ENCODE measurements around the gene POLN.

The POLN gene

DNA sequence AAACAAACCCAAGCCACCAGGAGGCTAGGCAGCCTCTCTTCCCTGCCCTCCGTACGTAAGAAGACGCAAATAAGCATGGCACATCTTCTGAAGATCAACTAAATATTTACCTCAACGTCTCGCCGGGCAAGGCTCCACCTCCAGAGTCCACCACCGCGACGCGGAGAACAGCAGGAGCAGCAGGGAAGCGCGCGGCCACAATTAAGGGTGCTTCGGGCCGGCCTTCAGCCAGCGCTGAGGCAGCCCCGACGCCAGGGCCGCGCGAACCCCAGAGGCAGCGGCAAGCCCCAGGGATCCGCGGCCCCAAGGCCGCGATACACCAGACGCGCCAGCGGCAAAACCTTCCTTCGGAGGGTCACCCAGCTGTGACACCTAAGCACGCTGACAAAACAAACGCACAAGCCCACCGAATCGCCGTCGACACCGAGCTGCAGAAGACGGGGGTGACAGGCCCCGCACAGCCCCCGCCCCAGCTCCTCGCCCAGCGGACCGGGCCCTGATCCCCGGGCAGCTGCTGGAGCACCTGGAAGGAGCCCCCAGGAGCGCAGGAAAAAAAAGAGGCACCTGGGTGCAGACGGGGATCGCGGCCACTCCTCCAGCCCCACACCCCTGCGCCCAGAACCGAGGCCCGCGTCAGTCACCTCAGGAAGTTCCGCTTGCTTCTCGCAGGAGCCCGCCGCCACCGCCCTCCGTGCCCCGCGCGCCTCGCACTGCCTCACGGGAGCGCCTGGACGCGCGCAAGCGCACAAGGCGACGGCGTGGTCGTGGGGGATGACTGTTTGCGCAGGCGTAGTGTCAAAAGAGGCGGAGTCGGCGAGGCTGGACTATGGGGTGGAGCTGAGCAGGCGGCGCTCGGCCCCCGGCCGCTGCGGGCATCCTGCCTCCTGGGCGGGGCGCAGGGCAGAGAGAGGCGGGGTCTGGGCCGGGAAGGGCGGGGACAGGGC is at the start of gene POLN, which contains the start of gene HAUS3:
POLN (minus strand) TSS at position 712 of the 944 bp plus-strand sequence. CDS start 12,890 bp downstream, outside the sequence.
HAUS3 (minus strand) TSS at position 712 of the 944 bp plus-strand sequence. CDS start 1,175 bp downstream, outside the sequence.
- DNase-seq (ENCODE audit: low read depth in 2 of 2): peak; percentile 98 to 99

DNA sequence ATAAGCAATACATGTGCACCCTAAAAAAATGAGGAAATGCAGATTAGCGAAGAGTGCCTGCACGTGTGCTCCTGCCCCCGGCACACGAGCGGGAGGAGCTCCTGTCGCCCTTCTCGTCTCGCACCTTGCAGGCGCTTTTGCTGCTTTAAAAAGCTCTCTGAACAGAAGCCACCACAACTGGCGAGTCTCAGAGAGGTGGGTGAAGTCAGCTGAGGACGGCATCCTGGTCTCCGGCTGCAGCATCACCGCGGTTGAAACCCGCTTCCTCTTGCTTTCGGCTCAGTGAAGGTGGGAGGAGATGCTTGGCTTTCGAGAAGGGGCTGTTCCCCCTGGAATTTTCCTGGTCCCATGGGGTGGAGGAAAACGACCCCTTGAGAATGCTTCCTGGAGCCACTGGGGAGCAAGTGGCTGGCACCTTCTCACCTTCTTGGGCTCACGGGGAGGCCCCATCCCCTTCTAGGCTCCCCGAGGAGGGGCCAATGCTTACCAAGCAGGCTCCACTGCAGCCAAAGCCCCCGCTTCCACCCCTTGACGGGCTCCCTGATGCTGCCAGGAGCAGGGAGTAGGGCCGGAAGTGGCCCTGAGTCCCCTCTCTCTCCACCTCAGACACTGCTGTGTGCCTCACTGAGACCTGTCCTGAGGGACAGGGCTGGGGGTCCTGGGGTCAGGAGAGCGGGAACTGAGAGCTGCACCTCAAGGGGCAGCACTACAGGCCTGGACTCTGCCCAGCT is 49.2 kb upstream of the POLN start:
- DNase-seq (ENCODE audit: low read depth in 2 of 2): peak in 1 of 2 donors; percentile 20

DNA sequence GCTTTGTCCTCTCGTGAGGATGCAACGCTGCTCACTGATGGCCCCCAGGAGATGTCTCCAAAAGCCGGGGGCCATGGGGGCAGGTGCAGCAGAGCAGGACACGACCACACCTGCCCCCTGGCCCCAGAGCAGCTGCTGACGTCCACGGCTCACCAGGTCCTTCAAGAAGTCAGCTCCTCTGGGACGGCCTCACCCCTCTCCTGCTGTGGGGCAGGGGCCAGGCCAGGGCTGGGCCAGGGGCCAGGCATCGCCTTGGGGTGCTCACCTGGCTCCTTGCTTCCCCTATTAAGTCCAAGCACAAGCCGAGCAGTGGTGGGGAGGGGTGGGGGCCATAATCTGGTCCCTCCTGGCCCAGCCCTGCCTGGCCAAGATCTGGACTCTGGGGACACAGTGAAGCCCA is 48.6 kb upstream of the POLN start:
- DNase-seq (ENCODE audit: low read depth in 2 of 2): no peak

GRCh38 chr4:2289955-2290333 is 48.0 kb upstream of the POLN start:
- no peak for DNase-seq (ENCODE audit: low read depth in 2 of 2)

- no peak for DNase-seq (ENCODE audit: low read depth in 2 of 2)
These were observed 47.5 kb upstream of the POLN start for GRCh38 chr4:2289311-2289954.

- no peak for DNase-seq (ENCODE audit: low read depth in 2 of 2)
These were observed 46.2 kb upstream of the POLN start for GRCh38 chr4:2288051-2288541.

GRCh38 chr4:2287594-2287915 is 45.6 kb upstream of the POLN start:
- DNase-seq (ENCODE audit: low read depth in 2 of 2): no peak

- DNase-seq (ENCODE audit: low read depth in 2 of 2): no peak
These were observed 45.1 kb upstream of the POLN start for GRCh38 chr4:2286904-2287593.

DNA sequence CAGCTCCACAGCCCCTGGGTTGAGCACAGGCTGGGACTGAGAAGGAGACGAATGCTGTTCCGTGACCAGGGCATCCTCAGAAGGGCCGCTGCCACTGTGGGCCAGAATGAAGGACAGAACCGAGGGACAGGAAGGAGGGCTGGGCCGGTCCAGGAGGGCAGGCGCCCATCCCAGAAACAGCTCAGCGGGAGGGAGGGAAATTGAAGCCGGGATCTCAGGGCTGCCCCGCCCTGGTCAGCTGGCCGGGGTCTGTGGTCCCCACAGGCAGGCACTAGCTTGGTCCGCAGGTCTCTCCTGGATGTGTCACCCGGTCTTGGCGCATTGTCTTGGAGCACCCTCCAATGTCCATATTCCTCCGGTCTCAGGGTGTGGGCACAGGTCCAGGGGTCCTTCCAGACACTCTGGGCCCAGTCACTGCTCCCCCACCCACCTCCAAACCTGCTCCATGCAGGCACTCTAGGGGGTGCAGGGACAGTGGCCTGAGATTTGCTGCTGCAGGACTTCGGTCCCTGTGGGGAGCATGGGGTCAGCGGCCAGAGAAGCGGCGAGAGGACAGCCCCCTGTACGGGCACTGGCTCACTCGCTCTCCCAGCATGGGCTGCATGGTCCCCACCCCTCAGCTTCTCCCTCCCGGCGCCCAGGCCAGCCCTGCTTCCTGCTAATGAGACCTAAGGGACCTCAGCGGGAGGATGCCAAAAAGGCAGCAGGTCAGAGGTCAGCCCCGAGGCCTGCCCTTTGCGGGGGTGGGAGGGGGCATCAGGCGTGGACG is 43.9 kb upstream of the POLN start:
- no peak for DNase-seq (ENCODE audit: low read depth in 2 of 2)

DNA sequence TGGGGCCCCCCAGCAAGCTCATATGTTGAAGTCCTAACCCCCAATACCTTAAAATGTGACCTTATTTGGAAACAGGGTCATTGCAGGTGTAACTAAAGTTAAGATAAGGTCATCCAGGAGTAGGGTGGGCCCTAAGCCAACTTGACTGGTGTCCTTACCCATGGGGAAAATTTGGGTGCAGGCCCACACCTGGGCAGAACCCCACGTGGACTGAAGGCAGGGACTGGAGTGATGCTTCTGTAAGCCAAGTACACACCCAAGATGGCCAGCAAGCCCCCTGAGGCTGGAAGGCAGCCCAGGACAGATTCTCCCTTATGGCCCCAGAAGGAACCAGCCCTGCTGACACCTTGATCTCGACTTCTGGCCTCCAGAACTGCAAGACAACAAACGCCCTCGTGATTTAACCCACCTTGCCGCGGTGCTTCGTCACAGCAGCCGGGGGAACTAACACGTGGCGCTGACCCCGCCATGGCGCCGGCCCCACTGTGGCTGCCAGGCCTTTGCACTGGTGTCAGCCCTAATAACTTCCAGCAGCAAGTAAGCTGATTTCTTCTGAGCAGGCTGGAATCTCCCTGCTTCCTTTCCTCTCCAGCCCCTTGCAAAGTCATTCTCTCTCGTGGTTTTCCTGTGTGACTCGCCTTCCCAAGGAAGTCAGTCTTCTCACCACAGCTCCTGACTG is 43.2 kb upstream of the POLN start:
- DNase-seq (ENCODE audit: low read depth in 2 of 2): no peak

DNA sequence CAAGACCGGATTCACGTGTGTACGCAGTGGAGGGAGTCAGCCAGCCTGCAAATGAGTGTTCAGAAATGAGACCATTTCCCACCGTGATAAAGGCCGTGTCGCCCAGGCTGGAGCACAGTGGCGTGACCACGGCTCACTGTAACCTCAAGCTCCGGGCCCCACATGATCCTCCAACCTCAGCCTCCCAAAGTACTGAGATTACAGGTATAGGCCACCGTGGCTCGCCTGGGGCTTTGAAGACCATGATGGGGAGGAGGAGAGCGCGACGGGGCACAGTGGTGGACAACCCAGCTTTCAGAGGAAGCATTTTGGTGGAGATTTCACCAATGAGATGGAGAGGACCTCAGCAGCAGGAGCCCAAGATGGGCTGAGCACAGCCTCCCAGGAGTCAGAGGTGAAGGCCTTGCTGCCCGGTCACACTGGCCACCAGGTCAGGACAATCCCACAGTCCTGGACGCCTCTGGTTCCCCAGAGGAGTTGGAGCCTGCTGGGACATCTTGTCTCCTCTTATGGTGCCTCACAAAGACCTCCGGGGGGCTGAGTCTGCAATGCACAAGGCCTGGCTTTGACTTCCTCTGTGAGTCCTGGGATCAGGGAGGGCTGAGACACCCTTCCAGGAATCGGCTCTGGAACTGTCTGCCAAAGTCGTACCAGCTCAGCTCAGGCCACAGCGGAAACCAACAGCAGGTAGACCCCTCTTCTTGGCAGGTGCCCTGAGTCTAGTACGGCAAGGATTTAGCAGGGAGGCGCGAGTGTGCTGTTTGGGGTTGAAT is 42.4 kb upstream of the POLN start:
- DNase-seq (ENCODE audit: low read depth in 2 of 2): no peak

GRCh38 chr4:2283199-2283711 is 41.3 kb upstream of the POLN start:
- no peak for DNase-seq (ENCODE audit: low read depth in 2 of 2)

DNA sequence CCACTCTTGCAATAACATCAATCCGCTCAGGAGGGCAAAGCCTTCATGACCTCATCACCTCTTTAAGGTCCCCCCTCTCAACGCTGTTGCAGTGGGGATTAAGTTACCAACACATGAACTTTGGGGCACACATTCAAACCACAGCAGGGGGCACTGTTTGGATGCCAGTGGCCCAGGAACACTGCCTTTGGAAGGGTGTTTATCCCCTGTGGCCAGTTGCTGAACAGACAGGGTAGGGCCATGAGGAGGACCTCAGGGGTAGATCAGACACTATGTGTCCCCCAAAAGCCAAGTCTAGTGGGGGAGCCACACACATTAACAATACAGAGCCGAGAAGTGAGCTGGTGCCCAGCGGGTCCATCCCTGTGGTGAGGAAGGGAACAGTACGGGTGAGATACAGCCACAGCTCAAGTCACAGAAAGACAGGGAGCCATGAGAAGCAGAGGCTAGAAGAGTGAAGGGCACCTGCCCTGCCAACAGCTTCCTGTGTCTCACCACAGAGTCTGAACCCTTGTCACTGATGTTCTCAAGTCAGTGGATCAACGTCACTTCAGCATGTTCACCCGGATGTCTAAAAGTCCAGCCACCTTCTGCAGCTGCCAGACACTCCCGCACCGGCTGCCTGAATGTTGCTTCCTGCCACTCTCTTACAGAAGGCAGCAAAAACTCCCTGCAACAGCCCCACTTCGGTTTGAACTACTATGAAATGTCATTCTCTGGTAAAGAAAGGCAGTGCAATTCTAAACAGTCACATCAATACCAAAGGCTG is 39.8 kb upstream of the POLN start:
- DNase-seq (ENCODE audit: low read depth in 2 of 2): peak in 1 of 2 donors; percentile 36

- no peak for DNase-seq (ENCODE audit: low read depth in 2 of 2)
These were observed 38.8 kb upstream of the POLN start for GRCh38 chr4:2280531-2281300.

GRCh38 chr4:2277956-2278355 is 36.0 kb upstream of the POLN start:
- DNase-seq (ENCODE audit: low read depth in 2 of 2): no peak

DNA sequence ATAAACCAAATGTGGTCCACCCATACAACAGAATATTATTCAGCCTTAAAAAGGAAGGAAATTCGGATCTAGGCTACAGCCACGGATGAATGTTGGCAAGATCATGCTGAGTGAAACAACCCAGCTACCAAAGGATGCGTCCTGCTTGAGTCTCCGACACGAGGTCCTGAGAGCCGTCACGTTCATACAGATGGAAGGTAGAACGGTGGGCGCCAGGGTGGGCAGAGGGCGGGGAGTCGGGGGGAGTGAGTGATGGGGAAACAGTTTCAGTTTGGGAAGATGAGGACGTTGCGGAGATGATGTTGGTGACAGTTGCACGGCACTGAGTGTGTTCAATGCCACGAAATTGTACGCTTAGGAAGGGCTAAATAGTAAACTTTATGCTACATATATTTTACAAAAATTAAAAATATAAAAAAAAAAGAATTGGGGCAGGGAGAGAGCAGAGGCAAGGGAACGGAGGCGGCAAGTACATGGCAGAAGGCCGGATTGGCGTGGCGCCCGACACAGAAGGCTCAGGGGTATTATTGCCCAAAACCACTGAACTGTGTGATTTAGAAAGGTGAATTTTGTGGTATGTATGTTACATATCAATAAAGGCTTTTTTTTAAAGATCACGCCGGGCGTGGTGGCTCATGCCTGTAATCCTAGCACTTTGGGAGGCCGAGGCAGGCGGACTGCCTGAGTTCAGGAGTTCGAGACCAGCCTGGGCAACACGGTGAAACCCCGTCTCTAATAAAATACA is 34.8 kb upstream of the POLN start:
- no peak for DNase-seq (ENCODE audit: low read depth in 2 of 2)

Data from activated CD4-positive, alpha-beta T cell treated with anti-CD3 and anti-CD28 coated beads for 24 hours (primary cell).